Astrocyte (in vitro differentiated cells and primary cell): ENCODE data around the gene LRRC4C. TPM values are rescaled to one million over a fixed set of nuclear protein-coding genes. Genes with fewer than 3 reads are reported as not detected.
A peak's percentile ranks its signal among the peaks of the same experiment; 100 is the strongest.

Experiments used
- DNase-seq: peaks from one replicate; pipeline ENCODE4 v3.0.0-alpha.2; 2010; ENCODE audit warnings: low read depth
- FAIRE-seq: peaks from 2 replicates; lab custom pipeline; 2011; peaks lifted over from hg19 to GRCh38; lab: Jason Lieb, UNC
- H2AFZ ChIP-seq: 2 replicates; pipeline ENCODE4 v1.6.0; 2012; ENCODE audit warnings: low read depth, low read length, inconsistent platforms
- H3K27ac ChIP-seq: 2 replicates; pipeline ENCODE4 v1.5.1; 2011; ENCODE audit warnings: low read depth, low read length, inconsistent platforms
- H3K27me3 ChIP-seq: 2 replicates; pipeline ENCODE4 v1.6.0; 2011; ENCODE audit warnings: low read length, inconsistent platforms; ENCODE audit not compliant: insufficient read depth
- H3K36me3 ChIP-seq: 2 replicates; pipeline ENCODE4 v1.5.1; 2011; ENCODE audit warnings: low read length, inconsistent platforms; ENCODE audit not compliant: insufficient read depth
- H3K4me1 ChIP-seq: 2 replicates; pipeline ENCODE4 v1.5.1; 2011; ENCODE audit warnings: low read length, inconsistent platforms; ENCODE audit not compliant: insufficient read depth
- H3K4me2 ChIP-seq: 2 replicates; pipeline ENCODE4 v1.6.0; 2012; ENCODE audit warnings: low read length, inconsistent platforms
- H3K4me3 ChIP-seq: 2 replicates; pipeline ENCODE4 v1.5.1; 2011; ENCODE audit warnings: low read depth, mild to moderate bottlenecking, low read length, inconsistent platforms; ENCODE audit not compliant: insufficient read depth
- H3K79me2 ChIP-seq: 2 replicates; pipeline ENCODE4 v1.6.0; 2012; ENCODE audit warnings: mild to moderate bottlenecking, low read length, inconsistent platforms; ENCODE audit not compliant: insufficient read depth
- H3K9ac ChIP-seq: 2 replicates; pipeline ENCODE4 v1.6.0; 2012; ENCODE audit warnings: mild to moderate bottlenecking, low read length, inconsistent platforms
- H3K9me3 ChIP-seq: 2 replicates; pipeline ENCODE4 v1.5.1; 2012; ENCODE audit warnings: low read depth, mild to moderate bottlenecking, low read length, inconsistent platforms; ENCODE audit not compliant: insufficient read depth
- H4K20me1 ChIP-seq: 2 replicates; pipeline ENCODE4 v1.6.0; 2012; ENCODE audit warnings: low read length, inconsistent platforms; ENCODE audit not compliant: insufficient read depth
- H3K27ac Mint-ChIP-seq: one replicate; pipeline ENCODE4 v1.8.0; 2021; ENCODE audit warnings: mild to moderate bottlenecking, mixed read lengths; ENCODE audit not compliant: unreplicated experiment
- H3K27me3 Mint-ChIP-seq: one replicate; pipeline ENCODE4 v1.8.0; 2021; ENCODE audit warnings: low read depth, mixed read lengths; ENCODE audit not compliant: unreplicated experiment
- H3K36me3 Mint-ChIP-seq: one replicate; pipeline ENCODE4 v1.8.0; 2021; ENCODE audit warnings: low read depth, mixed read lengths; ENCODE audit not compliant: unreplicated experiment
- H3K4me1 Mint-ChIP-seq: one replicate; pipeline ENCODE4 v1.8.0; 2021; ENCODE audit warnings: low read depth, mixed read lengths; ENCODE audit not compliant: unreplicated experiment
- H3K4me3 Mint-ChIP-seq: one replicate; pipeline ENCODE4 v1.8.0; 2021; ENCODE audit warnings: mild to moderate bottlenecking, moderate library complexity, mixed read lengths; ENCODE audit not compliant: unreplicated experiment
- H3K9me3 Mint-ChIP-seq: one replicate; pipeline ENCODE4 v1.8.0; 2021; ENCODE audit warnings: mild to moderate bottlenecking, mixed read lengths; ENCODE audit not compliant: unreplicated experiment
- CTCF ChIP-seq: IDR thresholded peaks from 2 replicates; pipeline ENCODE4 v1.5.1; 2011; ENCODE audit warnings: low read depth, mild to moderate bottlenecking, inconsistent platforms, low read length, moderate library complexity; ENCODE audit not compliant: insufficient read depth
- EZH2 ChIP-seq: IDR thresholded peaks from 2 replicates; pipeline ENCODE4 v1.6.1; 2012; ENCODE audit warnings: mild to moderate bottlenecking, low read length, inconsistent platforms; ENCODE audit not compliant: insufficient read depth
- total RNA-seq: library from RNA; stranded (reverse); gene quantifications from 2 replicates; pipeline ENCODE4 v1.2.1, GENCODE V29; 2021

LRRC4C gene
- total RNA-seq, 1 donor from 2014 or later: 9.0 TPM

- peak overlapping the region; percentile 94 for H3K4me2 ChIP-seq
- FAIRE-seq: no peak
- peak overlapping the region; percentile 92 for H3K27ac Mint-ChIP-seq
Observed at GRCh38 chr11:40294349-40294735, 1165.1 kb downstream of the LRRC4C start.

GRCh38 chr11:40293655-40294348 lies 1165.7 kb downstream of the LRRC4C start:
- peak overlapping the region; percentile 87 for H3K9ac ChIP-seq
- TF ChIP-seq EZH2 (no peak), CTCF (peak; percentile 98)
- no peaks in the 10 kb centered on the region for H3K9me3 ChIP-seq
- DNase-seq: peak; percentile 93
- H3K27ac Mint-ChIP-seq: peak overlapping the region; percentile 92
- no peaks in the 10 kb centered on the region for H3K36me3 ChIP-seq
- H3K4me3 ChIP-seq: peak overlapping the region; percentile 88
- no peaks in the 10 kb centered on the region for H3K27me3 ChIP-seq
- H3K27ac ChIP-seq: peak overlapping the region; percentile 78
- FAIRE-seq: peak; percentile 69
- H3K79me2 ChIP-seq: peaks cover 3% of the 10 kb centered on the region
- H2AFZ ChIP-seq: peak overlapping the region; percentile 94
- H3K4me1 Mint-ChIP-seq: peaks cover 20% of the 10 kb centered on the region
- no peaks in the 10 kb centered on the region for H3K9me3 Mint-ChIP-seq
- H3K4me3 Mint-ChIP-seq: peak overlapping the region; percentile 96
- no peaks in the 10 kb centered on the region for H3K36me3 Mint-ChIP-seq
- no peaks in the 10 kb centered on the region for H3K27me3 Mint-ChIP-seq
- peak overlapping the region; percentile 94 for H3K4me2 ChIP-seq
- H3K4me1 ChIP-seq: peaks cover 20% of the 10 kb centered on the region
- H4K20me1 ChIP-seq: no peaks in the 10 kb centered on the region

More at GRCh38 chr11:40294349-40294735, 1165.1 kb downstream of the LRRC4C start:
- no peak overlapping the region for H3K4me3 ChIP-seq
- no peak overlapping the region for H3K4me3 Mint-ChIP-seq
- H3K4me1 Mint-ChIP-seq: peaks cover 19% of the 10 kb centered on the region
- H4K20me1 ChIP-seq: no peaks in the 10 kb centered on the region
- DNase-seq: no peak
- H3K36me3 Mint-ChIP-seq: no peaks in the 10 kb centered on the region
- H3K4me1 ChIP-seq: peaks cover 20% of the 10 kb centered on the region
- no peaks in the 10 kb centered on the region for H3K27me3 ChIP-seq
- no peaks in the 10 kb centered on the region for H3K9me3 Mint-ChIP-seq
- H3K79me2 ChIP-seq: peaks cover 3% of the 10 kb centered on the region
- no peak overlapping the region for H3K27ac ChIP-seq
- H2AFZ ChIP-seq: peak overlapping the region; percentile 7
- no peak overlapping the region for H3K9ac ChIP-seq
- TF ChIP-seq CTCF (no peak), EZH2 (no peak)
- no peaks in the 10 kb centered on the region for H3K36me3 ChIP-seq
- H3K27me3 Mint-ChIP-seq: no peaks in the 10 kb centered on the region
- no peaks in the 10 kb centered on the region for H3K9me3 ChIP-seq
